Ovary (tissue), 9 donors: Measurements from ENCODE around the gene ZSWIM7. TPM values are rescaled to one million over a fixed set of nuclear protein-coding genes. Genes with fewer than 3 reads are reported as not detected.
A peak's percentile ranks its signal among the peaks of the same experiment; 100 is the strongest.
"Not testable (repeated sequence)": the region's sequence is repeated elsewhere in the genome, so short reads cannot be mapped to it uniquely, and the experiment has no call there.

Experiments used
- DNase-seq, 5 donors: peaks; one replicate each; pipeline ENCODE4 v3.0.0-alpha.2; 2019 to 2020
- H3K27ac ChIP-seq, 2 donors: fragments of 200-600 bp; one replicate each; pipeline versions ENCODE4 v1.5.1 to v1.8.0; 2019 to 2022
- H3K27me3 ChIP-seq: fragments of 200-600 bp; one replicate; pipeline ENCODE4 v1.8.0; 2022
- H3K36me3 ChIP-seq: fragments of 200-600 bp; sonication (generic); one replicate; pipeline ENCODE4 v1.5.1; 2019
- H3K4me1 ChIP-seq: one replicate; pipeline ENCODE4 v1.8.1; 2013; ENCODE audit warnings: mild to moderate bottlenecking, moderate library complexity; ENCODE audit not compliant: insufficient read depth
- H3K4me3 ChIP-seq: fragments of 200-600 bp; sonication (generic); one replicate; pipeline ENCODE4 v1.5.1; 2017
- H3K9me3 ChIP-seq, 2 donors: fragments of 200-600 bp in 1 of 2; sonication (generic) in 1 of 2; one replicate each; pipeline versions ENCODE4 v1.5.1 to v1.8.1; 2013 to 2019; ENCODE audit warnings: mild to moderate bottlenecking in 1 of 2, moderate library complexity in 1 of 2
- EP300 ChIP-seq: sonication (generic); formaldehyde crosslinking; IDR thresholded peaks from one replicate; pipeline ENCODE4 v1.6.1; 2017; ENCODE audit warnings: antibody characterized with exemption
- POLR2A ChIP-seq: fragments of 450-650 bp; IDR thresholded peaks from one replicate; pipeline ENCODE4 v1.6.1; 2017; ENCODE audit warnings: antibody characterized with exemption, mild to moderate bottlenecking, moderate library complexity
- WGBS, 3 donors: extraction: QIAGEN DNeasy Blood & Tissue Kit in 1 of 3; methylation state at CpG; one replicate each; pipeline versions ENCODE4 v1.1.5 to v1.1.7; 2013 to 2017; 5-methylcytosine and 5-hydroxymethylcytosine counted together
- intact Hi-C, 4 donors: fragments of 100-400 bp; cut with DNase I; formaldehyde crosslinking; loops; one replicate each; pipeline versions ENCODE4 v1.11.0 to v1.15.1; 2022 to 2023
- polyA plus RNA-seq, 2 donors: library from polyadenylated mRNA; stranded (reverse); fragments of 200-250 nt in 1 of 2; fragments of 350-450 nt in 1 of 2; fragmentation: Illumina TruSeq in 1 of 2; extraction: RNeasy Lipid Tissue Mini Kit (QIAGEN cat#74804) in 1 of 2; gene quantifications; one replicate each; pipeline ENCODE4 v1.2.3, GENCODE V29; 2013 to 2014
- total RNA-seq, 7 donors: library from RNA; depleted of rRNA in 2 of 7; stranded (reverse); fragments of >200 nt in 2 of 7; fragmentation: NEBNext Ultra II Directional in 3 of 7; extraction: Animal tissue kit (Norgen Biotek cat#: 25700) in 3 of 7; gene quantifications; one replicate each; pipeline versions ENCODE4 v1.1.0 to v1.2.4, GENCODE V29; 2016 to 2023
- TF ChIP-seq, protein P1 (sequence below), 3 donors: fragments of 450-650 bp in 2 of 3; fragments of 200-600 bp in 1 of 3; IDR thresholded peaks; one replicate each; pipeline versions ENCODE4 v1.5.1 to v1.8.0; 2016 to 2022; ENCODE audit warnings: antibody characterized with exemption in 3 of 3, mild to moderate bottlenecking in 1 of 3
- donor health status: DM: no; HTN: no; CAD: no; lungs with moderate emphysema.
- donor health status: DM: no; HTN: no; CAD: no.
- donor health status: Bipolar disorder and iron deficiency.
- donor health status: DM: yes; HTN: yes; CAD: no.
- donor health status: DM: no; HTN: no; CAD: no.
- donor health status: DM: yes; HTN: yes; CAD: no.

ZSWIM7 gene
- total and polyA plus RNA-seq, 9 donors = 14.4 to 62.5 (median 25.7) TPM

DNA sequence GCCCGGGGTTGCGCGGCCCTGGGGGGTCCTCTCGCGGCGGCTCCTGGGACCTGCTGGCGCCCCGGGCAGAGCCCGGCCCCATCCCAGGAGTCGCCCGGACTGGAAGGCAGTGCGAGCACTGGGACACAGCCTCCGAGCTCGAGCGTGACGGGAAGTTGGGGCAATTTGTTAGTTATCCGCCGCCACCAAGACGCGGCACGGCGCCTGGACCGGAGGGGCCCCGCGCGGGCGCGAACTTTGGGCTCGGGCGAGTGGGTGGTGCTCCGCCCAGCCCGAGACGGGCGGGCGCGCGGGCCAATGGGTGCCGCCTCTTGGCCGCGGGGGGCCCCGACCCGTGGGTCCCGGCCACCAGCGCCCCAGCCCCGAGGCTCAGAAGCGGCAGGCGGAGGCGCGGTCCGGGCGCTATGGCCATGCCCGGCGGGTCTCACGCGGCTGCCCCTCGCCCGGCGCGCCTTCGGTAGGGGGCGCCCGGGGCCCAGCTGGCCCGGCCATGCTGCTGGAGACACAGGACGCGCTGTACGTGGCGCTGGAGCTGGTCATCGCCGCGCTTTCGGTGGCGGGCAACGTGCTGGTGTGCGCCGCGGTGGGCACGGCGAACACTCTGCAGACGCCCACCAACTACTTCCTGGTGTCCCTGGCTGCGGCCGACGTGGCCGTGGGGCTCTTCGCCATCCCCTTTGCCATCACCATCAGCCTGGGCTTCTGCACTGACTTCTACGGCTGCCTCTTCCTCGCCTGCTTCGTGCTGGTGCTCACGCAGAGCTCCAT lies 54.6 kb downstream of the ZSWIM7 start, which contains the start of gene ADORA2B:
ADORA2B (plus strand) TSS at position 372 of the 768 bp plus-strand sequence; CDS start at position 491, 119 bp downstream.
- no peak within 1 kb of the TSS for H3K27ac ChIP-seq

DNA sequence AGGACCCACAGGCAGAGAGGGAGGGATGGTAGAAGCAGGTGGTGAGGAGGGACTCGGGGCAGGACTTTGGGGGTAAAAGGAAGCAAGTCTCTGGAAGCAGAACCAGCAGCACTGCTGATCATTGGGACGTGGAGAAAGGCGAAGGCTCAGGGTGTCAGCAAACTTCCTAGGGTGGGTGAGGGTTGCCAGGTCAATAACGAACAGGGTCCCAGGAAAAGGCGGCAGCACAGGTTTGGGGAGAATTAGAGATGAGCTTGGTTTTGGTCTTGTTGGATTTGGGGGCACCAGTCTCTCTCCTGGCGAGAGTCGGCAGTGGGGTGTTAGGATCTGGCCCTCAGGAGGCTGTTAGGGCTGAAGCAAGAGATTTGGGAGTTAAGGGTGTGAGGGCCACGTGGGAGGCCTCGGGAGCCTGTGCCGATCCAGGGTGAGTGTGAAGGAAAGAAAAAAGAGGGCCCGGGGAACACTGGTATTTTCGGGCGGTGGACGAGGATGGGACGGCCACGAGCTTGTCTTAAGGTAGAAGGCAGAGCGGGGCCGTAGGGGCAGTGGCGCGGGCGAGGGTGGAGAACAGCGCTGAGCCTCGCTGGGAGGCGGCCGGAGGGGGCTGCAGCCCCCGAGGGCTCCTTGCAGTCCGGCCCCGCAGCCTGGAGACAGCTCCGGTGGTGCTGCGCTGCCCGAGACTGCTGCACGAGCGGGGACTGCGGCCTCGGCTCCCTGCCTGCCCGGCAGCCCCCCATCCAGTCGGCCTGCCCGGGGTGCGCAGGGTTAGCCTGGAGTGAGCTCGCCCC lies 55.3 kb downstream of the ZSWIM7 start:
- Histone ChIP-seq H3K36me3 (no peaks in the 10 kb centered on the region), H3K9me3 (no peaks in the 10 kb centered on the region), H3K4me3 (peak overlapping the region; percentile 40), H3K27ac (no peak overlapping the region), H3K27me3 (no peaks in the 10 kb centered on the region), H3K4me1 (peaks cover 2% of the 10 kb centered on the region)
- intact Hi-C loops = no loop called here
- WGBS, 3 donors = 13 to 23% (median 17%) methylated on average over 29 to 40 of the region's 40 CpGs
- no peak for DNase-seq
- no peak for TF ChIP-seq POLR2A
- no peak for TF ChIP-seq EP300
- TF ChIP-seq, protein P1, sequence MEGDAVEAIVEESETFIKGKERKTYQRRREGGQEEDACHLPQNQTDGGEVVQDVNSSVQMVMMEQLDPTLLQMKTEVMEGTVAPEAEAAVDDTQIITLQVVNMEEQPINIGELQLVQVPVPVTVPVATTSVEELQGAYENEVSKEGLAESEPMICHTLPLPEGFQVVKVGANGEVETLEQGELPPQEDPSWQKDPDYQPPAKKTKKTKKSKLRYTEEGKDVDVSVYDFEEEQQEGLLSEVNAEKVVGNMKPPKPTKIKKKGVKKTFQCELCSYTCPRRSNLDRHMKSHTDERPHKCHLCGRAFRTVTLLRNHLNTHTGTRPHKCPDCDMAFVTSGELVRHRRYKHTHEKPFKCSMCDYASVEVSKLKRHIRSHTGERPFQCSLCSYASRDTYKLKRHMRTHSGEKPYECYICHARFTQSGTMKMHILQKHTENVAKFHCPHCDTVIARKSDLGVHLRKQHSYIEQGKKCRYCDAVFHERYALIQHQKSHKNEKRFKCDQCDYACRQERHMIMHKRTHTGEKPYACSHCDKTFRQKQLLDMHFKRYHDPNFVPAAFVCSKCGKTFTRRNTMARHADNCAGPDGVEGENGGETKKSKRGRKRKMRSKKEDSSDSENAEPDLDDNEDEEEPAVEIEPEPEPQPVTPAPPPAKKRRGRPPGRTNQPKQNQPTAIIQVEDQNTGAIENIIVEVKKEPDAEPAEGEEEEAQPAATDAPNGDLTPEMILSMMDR (IDR thresholded peaks at IDR 0.05) = no peak

More for the DNA sequence above, 54.6 kb downstream of the ZSWIM7 start, which contains the start of gene ADORA2B:
- no peaks in the 10 kb centered on the region for H3K9me3 ChIP-seq
- 0 to 2% (median 1%) methylated on average over 31 to 88 of the region's 88 CpGs for WGBS, 3 donors
- peak within 1 kb of the TSS; percentile 40 for H3K4me3 ChIP-seq
- no peaks in the 10 kb centered on the region for H3K36me3 ChIP-seq
- intact Hi-C loops = no loop called here
- H3K27me3 ChIP-seq = no peaks in the 10 kb centered on the region
- TF ChIP-seq, protein P1 (IDR thresholded peaks at IDR 0.05) = peak in 2 of 3 donors; percentile 17 to 45
- no peak for TF ChIP-seq EP300
- DNase-seq = peak; percentile 21 to 61 (median 36)
- H3K4me1 ChIP-seq = peaks cover 2% of the 10 kb centered on the region

DNA sequence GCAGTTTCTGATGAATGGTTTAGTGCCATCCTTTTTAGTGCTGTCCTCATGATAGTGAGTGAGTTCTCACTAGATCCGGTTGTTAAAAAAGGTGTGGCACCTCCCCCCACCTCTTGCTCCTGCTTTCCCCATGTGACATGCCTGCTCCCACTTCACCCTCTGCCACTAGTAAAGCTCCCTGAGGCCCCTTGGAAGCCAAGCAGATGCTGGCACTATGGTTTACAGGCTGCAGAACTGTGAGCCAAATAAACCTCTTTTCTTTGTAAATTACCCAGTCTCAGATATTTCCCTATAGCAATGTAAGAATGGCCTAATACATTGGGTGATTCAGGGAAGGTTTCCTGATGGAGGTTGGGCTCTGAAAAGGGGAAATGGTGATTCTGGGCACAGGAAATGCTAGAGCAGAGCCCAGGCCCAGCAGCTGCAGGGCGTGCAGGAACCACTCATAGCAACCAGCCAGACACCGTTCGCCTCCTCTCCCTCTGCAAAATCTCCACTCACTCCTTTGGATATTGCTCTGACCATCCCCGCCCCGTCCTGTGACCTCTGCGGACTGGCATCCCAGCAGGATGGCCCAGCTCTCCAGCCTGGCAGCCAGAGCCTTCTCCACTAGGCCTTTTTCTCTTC lies 57.2 kb downstream of the ZSWIM7 start:
- intact Hi-C loops = no loop called here
- 92 to 96% (median 95%) methylated on average over 7 of the region's 7 CpGs for WGBS, 3 donors
- H3K9me3 ChIP-seq = no peaks in the 10 kb centered on the region
- peaks cover 2% of the 10 kb centered on the region for H3K4me1 ChIP-seq
- TF ChIP-seq POLR2A = no peak
- TF ChIP-seq, protein P1 (IDR thresholded peaks at IDR 0.05) = no peak
- H3K36me3 ChIP-seq = no peaks in the 10 kb centered on the region
- no peaks in the 10 kb centered on the region for H3K27me3 ChIP-seq
- no peak for DNase-seq
- no peak overlapping the region for H3K4me3 ChIP-seq
- no peak overlapping the region for H3K27ac ChIP-seq

GRCh38 chr17:15941781-15942180 lies 57.7 kb downstream of the ZSWIM7 start:
- TF ChIP-seq POLR2A (no peak), EP300 (no peak)
- TF ChIP-seq, protein P1 (IDR thresholded peaks at IDR 0.05) = no peak
- Histone ChIP-seq H3K9me3 (no peaks in the 10 kb centered on the region), H3K4me1 (peaks cover 2% of the 10 kb centered on the region), H3K27me3 (no peaks in the 10 kb centered on the region), H3K4me3 (no peak overlapping the region), H3K36me3 (no peaks in the 10 kb centered on the region), H3K27ac (no peak overlapping the region)
- intact Hi-C loops = no loop called here
- WGBS, 3 donors = 86 to 90% (median 88%) methylated on average over 7 of the region's 7 CpGs
- DNase-seq = no peak

DNA sequence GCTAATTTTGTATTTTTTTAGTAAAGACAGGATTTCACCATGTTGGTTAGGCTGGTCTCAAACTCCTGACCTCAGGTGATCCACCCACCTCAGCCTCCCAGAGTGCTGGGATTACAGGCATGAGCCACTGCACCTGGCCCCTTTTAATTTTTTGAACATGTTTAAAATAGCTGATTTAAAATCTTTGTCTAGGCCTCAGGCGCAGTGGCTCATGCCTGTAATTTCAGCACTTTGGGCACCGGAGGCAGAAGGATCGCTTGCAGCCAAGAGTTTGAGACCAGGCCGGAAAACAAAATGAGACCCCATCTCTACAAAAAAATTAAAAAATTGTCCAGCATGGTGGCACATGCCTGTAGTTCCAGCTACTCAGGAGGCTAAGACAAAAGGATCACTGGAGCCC lies 63.0 kb downstream of the ZSWIM7 start:
- H3K4me1 ChIP-seq, H3K36me3 ChIP-seq, H3K27ac ChIP-seq, H3K4me3 ChIP-seq, H3K27me3 ChIP-seq, DNase-seq, H3K9me3 ChIP-seq, intact Hi-C loops: not testable (repeated sequence)
- WGBS, 3 donors = 96 to 99% (median 98%) methylated on average over 4 of the region's 4 CpGs
